H1 (cell line): ENCODE results near the gene USP24. TPM values are rescaled to one million over a fixed set of nuclear protein-coding genes. Genes with fewer than 3 reads are reported as not detected.

Experiments used
- CTCF ChIA-PET: fragments of 300-600 bp; sonication (Branson Sonifier 250); formaldehyde crosslinking; loops from one replicate; lab custom pipeline; 2021; ENCODE audit not compliant: partially characterized antibody; lab: Charles Lee
- POLR2A ChIA-PET: fragments of 300-600 bp; sonication (Branson Sonifier 250); formaldehyde crosslinking; loops from one replicate; lab custom pipeline; 2021; ENCODE audit warnings: inconsistent platforms; ENCODE audit not compliant: partially characterized antibody; lab: Charles Lee
- DNase-seq, 2 experiments: peaks; one replicate each; pipeline versions ENCODE4 v3.0.0 to v3.0.0-alpha.2; 2010 to 2022; ENCODE audit warnings: low spot score in 2 of 2, low read depth in 1 of 2, mixed read lengths in 1 of 2
- FAIRE-seq: peaks from 2 replicates; lab custom pipeline; 2011; peaks lifted over from hg19 to GRCh38; lab: Jason Lieb, UNC
- H2AFZ ChIP-seq: 2 replicates; pipeline ENCODE4 v1.8.1; 2012; ENCODE audit warnings: low read length, inconsistent platforms
- H2AK5ac ChIP-seq: 2 replicates; pipeline ENCODE4 v1.6.1; 2013; ENCODE audit warnings: low read depth, low read length
- H2BK120ac ChIP-seq: replicated peaks from 2 replicates; pipeline ENCODE3; 2013; ENCODE audit warnings: low read depth, low read length, inconsistent platforms
- H2BK12ac ChIP-seq: 2 replicates; pipeline ENCODE4 v1.6.1; 2013; ENCODE audit warnings: low read depth, low read length
- H2BK15ac ChIP-seq: 2 replicates; pipeline ENCODE4 v1.6.1; 2013; ENCODE audit warnings: low read length
- H2BK20ac ChIP-seq: 2 replicates; pipeline ENCODE4 v1.6.1; 2013; ENCODE audit warnings: low read length
- H2BK5ac ChIP-seq: 2 replicates; pipeline ENCODE4 v1.6.1; 2013; ENCODE audit warnings: low read depth, low read length
- H3K14ac ChIP-seq: 2 replicates; pipeline ENCODE4 v1.6.1; 2013; ENCODE audit warnings: inconsistent platforms; ENCODE audit not compliant: insufficient read length
- H3K18ac ChIP-seq: 2 replicates; pipeline ENCODE4 v1.6.1; 2013; ENCODE audit warnings: low read length; ENCODE audit errors: extremely low read depth
- H3K23ac ChIP-seq: 2 replicates; pipeline ENCODE4 v1.6.1; 2013; ENCODE audit warnings: inconsistent platforms; ENCODE audit not compliant: insufficient read length
- H3K23me2 ChIP-seq: 2 replicates; pipeline ENCODE4 v1.6.1; 2013; ENCODE audit warnings: low read depth, low read length
- H3K27ac ChIP-seq: 2 replicates; pipeline ENCODE4 v1.6.1; 2011; ENCODE audit warnings: low read depth, low read length, inconsistent platforms
- H3K27me3 ChIP-seq, 4 experiments: replicated peaks in 1 of 4; 1 replicate in 1 of 4; 2 replicates in 3 of 4; pipeline versions ENCODE4 v1.6.1 to v1.8.1; 2011 to 2013; ENCODE audit warnings: low read length in 3 of 4, mild to moderate bottlenecking in 3 of 4, inconsistent platforms in 2 of 4, mixed read lengths in 2 of 4, moderate library complexity in 1 of 4; ENCODE audit not compliant: control insufficient read depth in 3 of 4, insufficient read depth in 3 of 4; ENCODE audit errors: extremely low read depth in 1 of 4
- H3K36me3 ChIP-seq, 4 experiments: 2 replicates each; pipeline versions ENCODE4 v1.6.1 to v1.8.1; 2011 to 2013; ENCODE audit warnings: mild to moderate bottlenecking in 4 of 4, low read length in 3 of 4, moderate library complexity in 2 of 4, control low read depth in 1 of 4, inconsistent platforms in 1 of 4; ENCODE audit not compliant: insufficient read depth in 4 of 4, control insufficient read depth in 2 of 4
- H3K4ac ChIP-seq: replicated peaks from 2 replicates; pipeline ENCODE3; 2013; ENCODE audit warnings: low read length, low read depth, mixed read lengths, inconsistent platforms; ENCODE audit not compliant: insufficient read length
- H3K4me1 ChIP-seq, 4 experiments: replicated peaks in 1 of 4; 1 replicate in 1 of 4; 2 replicates in 3 of 4; pipeline versions ENCODE4 v1.6.1 to v1.8.1; 2011 to 2013; ENCODE audit warnings: low read length in 3 of 4, inconsistent platforms in 2 of 4, mixed read lengths in 1 of 4; ENCODE audit not compliant: insufficient read depth in 4 of 4, control insufficient read depth in 3 of 4
- H3K4me2 ChIP-seq, 2 experiments: 2 replicates each; pipeline versions ENCODE4 v1.6.1 to v1.8.1; 2011 to 2013; ENCODE audit warnings: low read depth in 2 of 2, low read length in 2 of 2, control low read depth in 1 of 2, inconsistent platforms in 1 of 2, mild to moderate bottlenecking in 1 of 2; ENCODE audit not compliant: insufficient read depth in 1 of 2
- H3K4me3 ChIP-seq, 4 experiments: fragments of 200-600, 300-600 bp in 1 of 4; sonication (generic), shearing (Covaris generic), sonication (Bioruptor Twin) in 1 of 4; 2 replicates each; pipeline versions ENCODE4 v1.5.1 to v1.8.1; 2011 to 2016; ENCODE audit warnings: low read length in 4 of 4, low read depth in 3 of 4, control low read depth in 2 of 4, inconsistent platforms in 2 of 4, mild to moderate bottlenecking in 2 of 4, mixed read lengths in 1 of 4, moderate library complexity in 1 of 4; ENCODE audit not compliant: insufficient read depth in 2 of 4; ENCODE audit errors: extremely low read depth in 1 of 4
- H3K56ac ChIP-seq: replicated peaks from 2 replicates; pipeline ENCODE3; 2013; ENCODE audit warnings: low read depth, mild to moderate bottlenecking, mixed read lengths, low read length, inconsistent platforms; ENCODE audit not compliant: insufficient read length
- H3K79me1 ChIP-seq: 2 replicates; pipeline ENCODE4 v1.6.1; 2013; ENCODE audit warnings: low read depth, low read length, control low read depth
- H3K79me2 ChIP-seq, 2 experiments: 2 replicates each; pipeline versions ENCODE4 v1.6.1 to v1.8.1; 2012 to 2013; ENCODE audit warnings: low read length in 2 of 2, mild to moderate bottlenecking in 2 of 2, inconsistent platforms in 1 of 2; ENCODE audit not compliant: insufficient read depth in 2 of 2, control insufficient read depth in 1 of 2
- H3K9ac ChIP-seq, 4 experiments: replicated peaks in 1 of 4; 1 replicate in 1 of 4; 2 replicates in 3 of 4; pipeline versions ENCODE4 v1.6.1 to v1.8.1; 2011 to 2013; ENCODE audit warnings: low read depth in 3 of 4, low read length in 3 of 4, control low read depth in 2 of 4, mild to moderate bottlenecking in 2 of 4, moderate library complexity in 2 of 4, inconsistent platforms in 1 of 4; ENCODE audit errors: extremely low read depth in 1 of 4
- H3K9me3 ChIP-seq, 2 experiments: 2 replicates each; pipeline versions ENCODE4 v1.6.1 to v1.8.1; 2012 to 2013; ENCODE audit warnings: mild to moderate bottlenecking in 2 of 2, moderate library complexity in 2 of 2, control low read depth in 1 of 2, inconsistent platforms in 1 of 2, low read depth in 1 of 2, low read length in 1 of 2, mixed read lengths in 1 of 2; ENCODE audit not compliant: insufficient read depth in 2 of 2
- H4K20me1 ChIP-seq, 2 experiments: replicated peaks in 1 of 2; 2 replicates each; pipeline versions ENCODE3 to v1.8.1; 2011 to 2013; ENCODE audit warnings: inconsistent platforms in 2 of 2, low read length in 2 of 2, mild to moderate bottlenecking in 1 of 2; ENCODE audit not compliant: insufficient read depth in 2 of 2, control insufficient read depth in 1 of 2
- H4K5ac ChIP-seq: 2 replicates; pipeline ENCODE4 v1.6.1; 2013; ENCODE audit warnings: low read length, low read depth, mixed read lengths, inconsistent platforms; ENCODE audit not compliant: insufficient read length
- H4K8ac ChIP-seq: 2 replicates; pipeline ENCODE4 v1.8.0; 2013; ENCODE audit warnings: mild to moderate bottlenecking, moderate library complexity, low read length, inconsistent platforms; ENCODE audit not compliant: insufficient read depth; ENCODE audit errors: extremely low read depth
- H4K91ac ChIP-seq: replicated peaks from 2 replicates; pipeline ENCODE3; 2013; ENCODE audit warnings: low read length, mixed read lengths, inconsistent platforms; ENCODE audit not compliant: insufficient read length
- ASH2L ChIP-seq: fragments of 200-600, 300-600 bp; sonication (generic); IDR thresholded peaks from one replicate; pipeline ENCODE4 v1.7.1; 2017; ENCODE audit warnings: low read length
- CBX8 ChIP-seq: fragments of 300-800, 300-1000 bp; sonication (generic); IDR thresholded peaks from 2 replicates; pipeline ENCODE4 v1.7.1; 2016; ENCODE audit warnings: low read depth, low read length, borderline replicate concordance
- CTCF ChIP-seq, 3 experiments: IDR thresholded peaks; 1 replicate in 2 of 3; 2 replicates in 1 of 3; pipeline versions ENCODE4 v1.5.1 to v1.6.1; 2011; ENCODE audit warnings: low read length in 3 of 3, mild to moderate bottlenecking in 3 of 3, inconsistent platforms in 2 of 3, low read depth in 1 of 3, moderate library complexity in 1 of 3; ENCODE audit not compliant: insufficient read depth in 1 of 3; ENCODE audit errors: control extremely low read depth in 1 of 3
- RFX5 ChIP-seq: IDR thresholded peaks from 2 replicates; pipeline ENCODE4 v1.6.1; 2011; ENCODE audit warnings: low read depth, low read length, improper control_type of control experiment, borderline replicate concordance
- TEAD4 ChIP-seq: IDR thresholded peaks from 2 replicates; pipeline ENCODE4 v1.6.1; 2012; ENCODE audit warnings: low read depth, low read length, inconsistent platforms, mixed read lengths
- USF2 ChIP-seq: IDR thresholded peaks from 2 replicates; pipeline ENCODE4 v1.6.1; 2011; ENCODE audit warnings: low read length, improper control_type of control experiment
- WGBS, 2 experiments: shearing (Covaris generic) in 1 of 2; methylation state at CpG; one replicate each; pipeline versions ENCODE4 v1.1.6 to v1.1.7; 2013 to 2015; ENCODE audit warnings: low lambda C conversion rate in 2 of 2, mixed read lengths in 2 of 2, inconsistent platforms in 1 of 2, low coverage in 1 of 2, missing lambda C conversion rate in 1 of 2; ENCODE audit not compliant: insufficient replicate concordance in 2 of 2, insufficient coverage in 1 of 2, insufficient read length in 1 of 2; ENCODE audit errors: extremely low coverage in 1 of 2, missing lambda C conversion rate in 1 of 2; 5-methylcytosine and 5-hydroxymethylcytosine counted together
- polyA plus RNA-seq, 7 experiments: library from polyadenylated mRNA; depleted of rRNA in 3 of 7; stranded (reverse) in 5 of 7; unstranded in 2 of 7; fragments of >200 nt in 5 of 7; fragments of 200-250 nt in 2 of 7; gene quantifications; 1 replicate in 5 of 7; 2 replicates in 1 of 7; 4 replicates in 1 of 7; pipeline versions ENCODE4 v1.2.1 to v1.2.3, GENCODE V29; 2011 to 2013; ENCODE audit warnings: missing spikeins in 2 of 7, mixed read lengths in 2 of 7
- total RNA-seq: library from RNA; stranded (reverse); fragmentation: NEBNext Ultra II Directional; extraction: Animal tissue kit (Norgen Biotek cat#: 25700); gene quantifications from 2 replicates; pipeline ENCODE4 v1.2.1, GENCODE V29; 2021

USP24 gene
- total and polyA plus RNA-seq, 2 of the 8 experiments (the other 6 are each of a cell fraction or from before 2014, with no cell fraction given): 11.1 to 34.6 TPM

GRCh38 chr1:55159571-55159970 is 55.6 kb downstream of the USP24 start:
- no peak overlapping the region for H4K5ac ChIP-seq
- H3K27ac ChIP-seq: no peak overlapping the region
- 90% methylated on average over 2 of the region's 2 CpGs; no CpG with 5 or more reads in 1 of the 2 experiments for WGBS, 2 experiments
- no peak overlapping the region for H2AK5ac ChIP-seq
- H3K18ac ChIP-seq: no peak overlapping the region
- H2BK20ac ChIP-seq: no peak overlapping the region
- no peak overlapping the region for H4K8ac ChIP-seq
- H3K23ac ChIP-seq: no peak overlapping the region
- no peaks in the 10 kb centered on the region for H3K23me2 ChIP-seq
- no peaks in the 10 kb centered on the region for H3K9me3 ChIP-seq
- H2BK120ac ChIP-seq: no peak overlapping the region
- H3K36me3 ChIP-seq: peaks cover 0 to 28% (median 9%) of the 10 kb centered on the region in 4 experiments; a peak in 6 of 8 replicates
- H3K27me3 ChIP-seq: no peaks in the 10 kb centered on the region
- H3K4me3 ChIP-seq: no peak overlapping the region
- H2BK5ac ChIP-seq: no peak overlapping the region
- ChIA-PET POLR2A (no interaction called here), CTCF (interaction anchor here (0.9 to 1.8 kb wide), 5 partner anchors 16 to 913 kb away, joined by 3 to 5 read pairs (median 3); no protein-coding TSS in a partner anchor)
- no peak overlapping the region for H2BK12ac ChIP-seq
- H3K14ac ChIP-seq: no peak overlapping the region
- no peak for FAIRE-seq
- H3K4me2 ChIP-seq: no peak overlapping the region
- H4K91ac ChIP-seq: no peak overlapping the region
- no peaks in the 10 kb centered on the region for H3K79me2 ChIP-seq
- H4K20me1 ChIP-seq: peaks cover 2% of the 10 kb centered on the region in 2 experiments
- H3K56ac ChIP-seq: no peak overlapping the region
- H3K79me1 ChIP-seq: no peaks in the 10 kb centered on the region
- no peak overlapping the region for H3K4ac ChIP-seq
- DNase-seq: no peak
- H3K4me1 ChIP-seq: no peaks in the 10 kb centered on the region
- no peak overlapping the region for H2AFZ ChIP-seq
- no peak overlapping the region for H3K9ac ChIP-seq
- H2BK15ac ChIP-seq: no peak overlapping the region
- no peak for TF ChIP-seq CTCF (IDR thresholded peaks at IDR 0.05; ENCODE audit: control extremely low read depth in 1 of 3, insufficient read depth in 1 of 3, low read depth in 1 of 3, low read length in 3 of 3)
- TF ChIP-seq USF2: no peak
- no peak for TF ChIP-seq ASH2L
- no peak for TF ChIP-seq RFX5
- no peak for TF ChIP-seq CBX8
- no peak for TF ChIP-seq TEAD4
